Measurements from ENCODE around the gene PARD6A.

Gene PARD6A

GRCh38 chr16:67678354-67679023, 17.7 kb downstream of the PARD6A start (continued):
- no peak for TF ChIP-seq ZBTB11 (tag by site-specific recombination; conservative IDR thresholded peaks at IDR 0.05; ENCODE audit: low read depth)
- TF ChIP-seq ZNF391 (tag by site-specific recombination; IDR thresholded peaks at IDR 0.05; ENCODE audit: borderline replicate concordance, low read depth): no peak
- peak; percentile 92 for TF ChIP-seq PRDM4 (tag by site-specific recombination; IDR thresholded peaks at IDR 0.05)
- TF ChIP-seq ZBTB17 (tag by site-specific recombination; IDR thresholded peaks at IDR 0.05): no peak
- TF ChIP-seq ZNF707 (tag by site-specific recombination; IDR thresholded peaks at IDR 0.05): no peak
- TF ChIP-seq GLI4 (tag by site-specific recombination; IDR thresholded peaks at IDR 0.05): no peak
- TF ChIP-seq ZNF433 (tag by site-specific recombination; IDR thresholded peaks at IDR 0.05; ENCODE audit: low read depth): no peak
- TF ChIP-seq ZSCAN18 (tag by site-specific recombination; IDR thresholded peaks at IDR 0.05): no peak
- TF ChIP-seq ATF2 (tag by site-specific recombination; IDR thresholded peaks at IDR 0.05; ENCODE audit: low read depth): no peak
- TF ChIP-seq PATZ1 (tag by site-specific recombination; IDR thresholded peaks at IDR 0.05): no peak
- no peak for TF ChIP-seq ZBTB49 (tag by site-specific recombination; IDR thresholded peaks at IDR 0.05; ENCODE audit: low read depth)
- 0 out of 2 replicates have a peak, but pooled peaks have one; percentile 32 for TF ChIP-seq KLF17 (tag by site-specific recombination; IDR thresholded peaks at IDR 0.05)
- no peak for TF ChIP-seq ZNF629 (tag by site-specific recombination; IDR thresholded peaks at IDR 0.05)
- TF ChIP-seq SCRT2 (tag by site-specific recombination; IDR thresholded peaks at IDR 0.05): no peak
- TF ChIP-seq ZFHX2 (tag by site-specific recombination; conservative IDR thresholded peaks at IDR 0.05): no peak
- no peak for TF ChIP-seq KLF10 (tag by site-specific recombination; IDR thresholded peaks at IDR 0.05)
